NCI-H128 (cell line): ENCODE measurements around the gene GAB3.
A peak's percentile ranks its signal among the peaks of the same experiment; 100 is the strongest.

Experiments used
- DNase-seq: peaks from one replicate; lab custom pipeline; 2025; ENCODE audit not compliant: unreplicated experiment; lab: John Stamatoyannopoulos, UW

The GAB3 gene

GRCh38 chrX:154751669-154752271 is 893 bp upstream of the GAB3 start:
- no peak for DNase-seq

- DNase-seq = no peak
Measured at GRCh38 chrX:154751203-154751668, 359 bp upstream of the GAB3 start.

- no peak for DNase-seq
Measured at GRCh38 chrX:154749856-154750255, 1.0 kb downstream of the GAB3 start.

- DNase-seq = peak; percentile 2
Measured at GRCh38 chrX:154748712-154749339, 2.1 kb downstream of the GAB3 start.

- DNase-seq = no peak
Measured at GRCh38 chrX:154742613-154743012, 8.3 kb downstream of the GAB3 start.

GRCh38 chrX:154739952-154740465 is 10.9 kb downstream of the GAB3 start:
- no peak for DNase-seq

- no peak for DNase-seq
Measured at GRCh38 chrX:154738011-154738738, 12.7 kb downstream of the GAB3 start.

- no peak for DNase-seq
Measured at GRCh38 chrX:154737136-154737535, 13.7 kb downstream of the GAB3 start.

- DNase-seq = no peak
Measured at GRCh38 chrX:154735695-154736393, 15.0 kb downstream of the GAB3 start.

GRCh38 chrX:154734061-154734781 is 16.7 kb downstream of the GAB3 start:
- DNase-seq = no peak

GRCh38 chrX:154733066-154733425 is 17.8 kb downstream of the GAB3 start:
- no peak for DNase-seq

GRCh38 chrX:154732421-154733065 is 18.3 kb downstream of the GAB3 start:
- DNase-seq = no peak

GRCh38 chrX:154731881-154732280 is 19.0 kb downstream of the GAB3 start:
- no peak for DNase-seq

GRCh38 chrX:154731184-154731583 is 19.7 kb downstream of the GAB3 start:
- no peak for DNase-seq

GRCh38 chrX:154730253-154730891 is 20.5 kb downstream of the GAB3 start:
- no peak for DNase-seq

GRCh38 chrX:154729439-154729838 is 21.4 kb downstream of the GAB3 start:
- DNase-seq = no peak

- no peak for DNase-seq
Measured at GRCh38 chrX:154728431-154729190, 22.3 kb downstream of the GAB3 start.

- no peak for DNase-seq
Measured at GRCh38 chrX:154727871-154728270, 23.0 kb downstream of the GAB3 start.

- no peak for DNase-seq
Measured at GRCh38 chrX:154727418-154727817, 23.5 kb downstream of the GAB3 start.
